Loucy (cell line): ENCODE data around the gene ZG16.

Experiments used
- CTCF ChIP-seq: fragments of 200-600 bp; sonication (generic); conservative IDR thresholded peaks from 2 replicates; pipeline ENCODE4 v1.5.1; 2014; ENCODE audit warnings: mild to moderate bottlenecking, antibody characterized with exemption, low read length
- EZH2phosphoT487 ChIP-seq: fragments of 200-600 bp; IDR thresholded peaks from 2 replicates; pipeline ENCODE4 v1.6.1; 2018; ENCODE audit warnings: antibody characterized with exemption, mild to moderate bottlenecking, moderate library complexity, borderline replicate concordance

DNA sequence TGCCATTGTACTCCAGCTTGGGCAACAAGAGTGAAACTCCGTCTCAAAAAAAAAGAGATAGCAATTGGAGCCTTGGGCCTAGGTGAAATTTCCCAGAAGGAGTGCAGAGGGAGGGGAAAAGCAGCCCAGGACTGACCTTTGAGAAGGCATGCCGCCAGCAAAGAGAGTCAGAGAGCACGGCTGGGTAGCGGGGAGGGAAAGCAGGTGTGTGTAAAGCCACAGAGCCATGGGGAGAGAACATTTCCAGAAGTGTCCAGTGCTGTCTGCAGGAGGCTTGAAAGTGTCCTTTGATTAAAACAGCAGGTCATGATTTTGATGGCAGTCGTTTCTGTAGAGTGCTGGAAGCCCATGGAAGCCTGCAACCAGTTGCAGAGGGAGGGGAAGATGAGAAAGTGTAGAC, 40.3 kb upstream of the ZG16 start:
- no peak for TF ChIP-seq CTCF
- no peak for TF ChIP-seq EZH2phosphoT487
